ENCODE data around the gene LMO7. TPM values are rescaled to one million over a fixed set of nuclear protein-coding genes. Genes with fewer than 3 reads are reported as not detected.

The LMO7 gene
- total RNA-seq, 1 donor from 2014 or later, result 447 TPM

GRCh38 chr13:75705908-75706307 lies 69.8 kb downstream of the LMO7 start:
- H3K36me3 ChIP-seq, result no peaks in the 10 kb centered on the region
- no peaks in the 10 kb centered on the region for H3K27me3 ChIP-seq (ENCODE audit: low read depth)
- intact Hi-C loops (cut with DNase I), result no loop called here
- ATAC-seq (no peak), DNase-seq (no peak)
- no peaks in the 10 kb centered on the region for H3K9me3 ChIP-seq
- H3K27ac ChIP-seq, result peak overlapping the region; percentile 82
- H3K4me1 ChIP-seq, result peaks cover 11% of the 10 kb centered on the region
- TF ChIP-seq, protein P1, sequence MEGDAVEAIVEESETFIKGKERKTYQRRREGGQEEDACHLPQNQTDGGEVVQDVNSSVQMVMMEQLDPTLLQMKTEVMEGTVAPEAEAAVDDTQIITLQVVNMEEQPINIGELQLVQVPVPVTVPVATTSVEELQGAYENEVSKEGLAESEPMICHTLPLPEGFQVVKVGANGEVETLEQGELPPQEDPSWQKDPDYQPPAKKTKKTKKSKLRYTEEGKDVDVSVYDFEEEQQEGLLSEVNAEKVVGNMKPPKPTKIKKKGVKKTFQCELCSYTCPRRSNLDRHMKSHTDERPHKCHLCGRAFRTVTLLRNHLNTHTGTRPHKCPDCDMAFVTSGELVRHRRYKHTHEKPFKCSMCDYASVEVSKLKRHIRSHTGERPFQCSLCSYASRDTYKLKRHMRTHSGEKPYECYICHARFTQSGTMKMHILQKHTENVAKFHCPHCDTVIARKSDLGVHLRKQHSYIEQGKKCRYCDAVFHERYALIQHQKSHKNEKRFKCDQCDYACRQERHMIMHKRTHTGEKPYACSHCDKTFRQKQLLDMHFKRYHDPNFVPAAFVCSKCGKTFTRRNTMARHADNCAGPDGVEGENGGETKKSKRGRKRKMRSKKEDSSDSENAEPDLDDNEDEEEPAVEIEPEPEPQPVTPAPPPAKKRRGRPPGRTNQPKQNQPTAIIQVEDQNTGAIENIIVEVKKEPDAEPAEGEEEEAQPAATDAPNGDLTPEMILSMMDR (IDR thresholded peaks at IDR 0.05), result no peak
- H3K4me3 ChIP-seq, result no peak overlapping the region

- Histone ChIP-seq H3K27ac (peak overlapping the region; percentile 15), H3K4me1 (peaks cover 5% of the 10 kb centered on the region), H3K36me3 (no peaks in the 10 kb centered on the region), H3K4me3 (no peak overlapping the region), H3K27me3 (ENCODE audit: low read depth) (no peaks in the 10 kb centered on the region), H3K9me3 (no peaks in the 10 kb centered on the region)
- ATAC-seq, result peak; percentile 88 to 93
- intact Hi-C loops (cut with DNase I), result no loop called here
- DNase-seq, result no peak
- TF ChIP-seq, protein P1 (IDR thresholded peaks at IDR 0.05), result no peak
Measured at GRCh38 chr13:75713852-75714251, 77.7 kb downstream of the LMO7 start.

DNA sequence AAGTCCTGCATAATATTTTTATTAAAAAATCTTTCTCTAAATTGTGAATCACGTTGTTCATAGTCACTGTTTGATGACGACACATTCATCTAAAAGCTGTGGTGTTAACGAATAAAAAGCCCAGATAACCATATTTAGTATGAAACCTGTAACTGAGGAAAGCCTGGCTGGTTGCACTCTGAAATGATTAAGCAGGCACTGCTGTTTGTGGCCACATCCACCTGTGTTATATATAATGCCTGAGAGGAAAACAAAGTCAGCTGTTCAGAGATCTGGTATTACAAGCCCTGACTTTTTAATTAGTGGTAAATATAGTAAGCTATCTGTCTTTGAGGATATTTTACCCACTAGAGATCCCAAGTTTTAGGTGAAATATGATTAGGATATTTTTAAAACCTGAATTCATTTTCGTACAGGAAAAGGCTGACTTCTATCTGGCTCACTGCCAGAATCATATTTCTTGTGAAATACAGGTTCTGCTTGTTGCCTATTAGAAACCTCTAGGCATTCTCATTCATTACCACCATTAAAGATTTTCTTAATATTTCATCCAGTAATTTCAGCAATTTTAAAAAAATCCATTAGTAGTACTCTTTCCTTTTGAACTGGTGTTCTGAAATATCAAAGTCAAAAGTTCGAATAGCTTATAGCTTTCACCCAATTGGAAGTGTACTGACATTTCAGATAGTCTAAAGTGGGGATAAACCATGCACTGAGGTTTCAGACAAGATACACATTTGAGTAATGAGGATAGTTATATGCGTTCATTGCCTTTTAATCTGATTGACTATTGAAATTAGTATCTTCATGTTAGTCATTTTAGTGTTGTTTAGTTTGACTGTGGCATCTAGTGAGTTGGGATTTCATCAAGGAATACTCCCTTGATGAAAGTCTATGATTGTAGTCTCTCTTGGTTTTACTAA lies 79.7 kb downstream of the LMO7 start:
- DNase-seq (no peak), ATAC-seq (no peak)
- H3K4me3 ChIP-seq, result no peak overlapping the region
- peaks cover 5% of the 10 kb centered on the region for H3K4me1 ChIP-seq
- no peaks in the 10 kb centered on the region for H3K27me3 ChIP-seq (ENCODE audit: low read depth)
- TF ChIP-seq, protein P1 (IDR thresholded peaks at IDR 0.05), result no peak
- intact Hi-C loops (cut with DNase I), result no loop called here
- H3K9me3 ChIP-seq, result no peaks in the 10 kb centered on the region
- peak overlapping the region; percentile 19 for H3K27ac ChIP-seq
- no peaks in the 10 kb centered on the region for H3K36me3 ChIP-seq

- no peaks in the 10 kb centered on the region for H3K27me3 ChIP-seq (ENCODE audit: low read depth)
- no peaks in the 10 kb centered on the region for H3K9me3 ChIP-seq
- TF ChIP-seq, protein P1 (IDR thresholded peaks at IDR 0.05), result no peak
- H3K4me1 ChIP-seq, result peaks cover 5% of the 10 kb centered on the region
- no peak for ATAC-seq
- no peak overlapping the region for H3K4me3 ChIP-seq
- no peak for DNase-seq
- H3K36me3 ChIP-seq, result no peaks in the 10 kb centered on the region
- intact Hi-C loops (cut with DNase I), result no loop called here
- H3K27ac ChIP-seq, result no peak overlapping the region
Measured at GRCh38 chr13:75717525-75717924, 81.4 kb downstream of the LMO7 start.

GRCh38 chr13:75721307-75721706 lies 85.2 kb downstream of the LMO7 start:
- H3K27me3 ChIP-seq (ENCODE audit: low read depth), result no peaks in the 10 kb centered on the region
- H3K9me3 ChIP-seq, result no peaks in the 10 kb centered on the region
- H3K4me3 ChIP-seq, result no peak overlapping the region
- no peaks in the 10 kb centered on the region for H3K36me3 ChIP-seq
- intact Hi-C loops (cut with DNase I), result no loop called here
- H3K4me1 ChIP-seq, result peaks cover 3% of the 10 kb centered on the region
- ATAC-seq (no peak), DNase-seq (no peak)
- no peak overlapping the region for H3K27ac ChIP-seq
- TF ChIP-seq, protein P1 (IDR thresholded peaks at IDR 0.05), result no peak

Measured in lower lobe of right lung (tissue), 2 donors.